Endothelial cell of umbilical vein (primary cell): ENCODE data around the gene PIP5K1C. TPM values are rescaled to one million over a fixed set of nuclear protein-coding genes. Genes with fewer than 3 reads are reported as not detected.

Experiments used
- BruUV-seq: library from RNA; stranded (reverse); fragments of 400-500 nt; replicated peaks from 2 replicates; lab custom pipeline; 2021; lab: Mats Ljungman, UMichigan
- CTCF ChIA-PET: fragments of 300-600, 350-600 bp; sonication (Branson Sonifier 250); formaldehyde crosslinking; loops from one replicate; lab custom pipeline; 2021; ENCODE audit warnings: antibody characterized with exemption, inconsistent platforms; lab: Charles Lee
- POLR2A ChIA-PET: fragments of 300-600, 350-600 bp; sonication (Branson Sonifier 250); formaldehyde crosslinking; loops from one replicate; lab custom pipeline; 2021; ENCODE audit warnings: antibody characterized with exemption, inconsistent platforms; lab: Charles Lee
- DNase-seq: peaks from one replicate; pipeline ENCODE4 v3.0.0-alpha.2; 2011; ENCODE audit warnings: low read depth, low spot score
- FAIRE-seq: peaks from 2 replicates; lab custom pipeline; 2011; peaks lifted over from hg19 to GRCh38; lab: Jason Lieb, UNC
- H2AFZ ChIP-seq: 2 replicates; pipeline ENCODE4 v1.6.0; 2012; ENCODE audit warnings: low read depth, low read length, control low read depth, inconsistent platforms
- H3K27ac ChIP-seq: 2 replicates; pipeline ENCODE4 v1.5.1; 2011; ENCODE audit warnings: low read depth, mild to moderate bottlenecking, control low read depth, low read length, moderate library complexity; ENCODE audit not compliant: insufficient read depth
- H3K27me3 ChIP-seq, 2 experiments: 2 replicates each; pipeline versions ENCODE4 v1.6.0 to v1.6.1; 2011; ENCODE audit warnings: low read length in 2 of 2, mixed read lengths in 1 of 2; ENCODE audit not compliant: control insufficient read depth in 2 of 2, insufficient read depth in 2 of 2
- H3K36me3 ChIP-seq, 2 experiments: 2 replicates in 1 of 2; 3 replicates in 1 of 2; pipeline ENCODE4 v1.5.1; 2011; ENCODE audit warnings: low read length in 2 of 2, mild to moderate bottlenecking in 1 of 2, moderate library complexity in 1 of 2; ENCODE audit not compliant: control insufficient read depth in 2 of 2, insufficient read depth in 2 of 2; ENCODE audit errors: extremely low read depth in 1 of 2
- H3K4me1 ChIP-seq: 3 replicates; pipeline ENCODE4 v1.5.1; 2011; ENCODE audit warnings: mild to moderate bottlenecking, low read length; ENCODE audit not compliant: control insufficient read depth, insufficient read depth; ENCODE audit errors: extremely low read depth
- H3K4me2 ChIP-seq: 2 replicates; pipeline ENCODE4 v1.6.1; 2011; ENCODE audit warnings: low read length, control low read depth, mixed read lengths; ENCODE audit not compliant: insufficient read depth
- H3K4me3 ChIP-seq, 3 experiments: fragments of 200-600 bp in 1 of 3; sonication (generic), shearing (Covaris generic) in 1 of 3; replicated peaks in 1 of 3; 2 replicates each; pipeline ENCODE4 v1.5.1; 2011 to 2016; ENCODE audit warnings: control low read depth in 3 of 3, low read length in 3 of 3, mild to moderate bottlenecking in 2 of 3, inconsistent platforms in 1 of 3, low read depth in 1 of 3, moderate library complexity in 1 of 3; ENCODE audit not compliant: insufficient read depth in 1 of 3
- H3K79me2 ChIP-seq: 2 replicates; pipeline ENCODE4 v1.6.0; 2012; ENCODE audit warnings: low read length, inconsistent platforms; ENCODE audit not compliant: control insufficient read depth, insufficient read depth
- H3K9ac ChIP-seq: replicated peaks from 2 replicates; pipeline ENCODE3; 2011; ENCODE audit warnings: low read length, control low read depth; ENCODE audit not compliant: insufficient read depth; ENCODE audit errors: extremely low read depth
- H3K9me1 ChIP-seq: replicated peaks from 3 replicates; pipeline ENCODE4 v1.6.0; 2011; ENCODE audit warnings: mild to moderate bottlenecking, low read length; ENCODE audit not compliant: control insufficient read depth, insufficient read depth; ENCODE audit errors: extremely low read depth
- H3K9me3 ChIP-seq: replicated peaks from 2 replicates; pipeline ENCODE4 v1.5.1; 2012; ENCODE audit warnings: low read length, inconsistent platforms; ENCODE audit not compliant: control insufficient read depth, insufficient read depth
- H4K20me1 ChIP-seq: replicated peaks from 2 replicates; pipeline ENCODE3; 2011; ENCODE audit warnings: mild to moderate bottlenecking, low read length; ENCODE audit not compliant: control insufficient read depth, insufficient read depth; ENCODE audit errors: extremely low read depth
- CTCF ChIP-seq, 2 donors: IDR thresholded peaks; 1 replicate in 1 of 2; 2 replicates in 1 of 2; pipeline ENCODE4 v1.5.1; 2011; ENCODE audit warnings: low read length in 2 of 2, mild to moderate bottlenecking in 2 of 2, moderate library complexity in 2 of 2, control low read depth in 1 of 2, inconsistent platforms in 1 of 2, low read depth in 1 of 2; ENCODE audit not compliant: insufficient read depth in 1 of 2; ENCODE audit errors: extremely low read depth in 1 of 2
- EZH2 ChIP-seq: IDR thresholded peaks from 2 replicates; pipeline ENCODE4 v1.6.1; 2012; ENCODE audit warnings: borderline replicate concordance, low read depth, mild to moderate bottlenecking, moderate library complexity, low read length, inconsistent platforms; ENCODE audit not compliant: severe bottlenecking
- FOS ChIP-seq: IDR thresholded peaks from 2 replicates; pipeline ENCODE4 v1.6.1; 2011; ENCODE audit warnings: mild to moderate bottlenecking, low read length, moderate library complexity, borderline replicate concordance; ENCODE audit not compliant: insufficient read depth
- GATA2 ChIP-seq: IDR thresholded peaks from 2 replicates; pipeline ENCODE4 v1.7.0; 2011; ENCODE audit warnings: low read depth, mild to moderate bottlenecking, moderate library complexity, mixed read lengths, low read length; ENCODE audit not compliant: insufficient read length, insufficient read depth
- JUN ChIP-seq: IDR thresholded peaks from 2 replicates; pipeline ENCODE4 v1.6.1; 2011; ENCODE audit warnings: borderline replicate concordance, low read depth; ENCODE audit not compliant: insufficient read length, insufficient read depth
- MYC ChIP-seq: IDR thresholded peaks from one replicate; pipeline ENCODE4 v1.6.1; 2011; ENCODE audit warnings: mild to moderate bottlenecking, low read depth, low read length
- POLR2A ChIP-seq: IDR thresholded peaks from 2 replicates; pipeline ENCODE4 v1.6.1; 2012; ENCODE audit warnings: low read depth, mild to moderate bottlenecking, control low read depth, low read length
- POLR2AphosphoS5 ChIP-seq: IDR thresholded peaks from 2 replicates; pipeline ENCODE4 v1.6.1; 2012; ENCODE audit warnings: low read depth, mild to moderate bottlenecking, control low read depth, low read length, moderate library complexity; ENCODE audit not compliant: insufficient read depth
- dilution Hi-C: fragments of 300-500 bp; cut with MboI; formaldehyde crosslinking; loops from one replicate; pipeline ENCODE4 v1.15.0; 2019; ENCODE audit warnings: low sequenced_read_pairs; ENCODE audit not compliant: extremely low pct_ligation_motif_present
- intact Hi-C: fragments of 100-400 bp; cut with micrococcal nuclease; formaldehyde crosslinking; loops from one replicate; pipeline ENCODE4 v1.10.0; 2022
- polyA plus RNA-seq, 4 experiments: library from polyadenylated mRNA; depleted of rRNA in 3 of 4; stranded (reverse) in 3 of 4; unstranded in 1 of 4; fragments of >200 nt; gene quantifications; 2 replicates each; pipeline versions ENCODE4 v1.2.1 to v1.2.3, GENCODE V29; 2011 to 2012; ENCODE audit warnings: missing spikeins in 1 of 4
- total RNA-seq: library from RNA; stranded (reverse); gene quantifications from 2 replicates; pipeline ENCODE4 v1.2.3, GENCODE V29; 2021
- TF ChIP-seq, protein P1 (sequence below): IDR thresholded peaks from 2 replicates; pipeline ENCODE4 v1.6.1; 2011; ENCODE audit not compliant: insufficient read depth, insufficient read length

The PIP5K1C gene
- total and polyA plus RNA-seq, 2 donors (not counting 3 experiments of a cell fraction or from before 2014, with no cell fraction given), result 31.6 to 79.5 TPM

DNA sequence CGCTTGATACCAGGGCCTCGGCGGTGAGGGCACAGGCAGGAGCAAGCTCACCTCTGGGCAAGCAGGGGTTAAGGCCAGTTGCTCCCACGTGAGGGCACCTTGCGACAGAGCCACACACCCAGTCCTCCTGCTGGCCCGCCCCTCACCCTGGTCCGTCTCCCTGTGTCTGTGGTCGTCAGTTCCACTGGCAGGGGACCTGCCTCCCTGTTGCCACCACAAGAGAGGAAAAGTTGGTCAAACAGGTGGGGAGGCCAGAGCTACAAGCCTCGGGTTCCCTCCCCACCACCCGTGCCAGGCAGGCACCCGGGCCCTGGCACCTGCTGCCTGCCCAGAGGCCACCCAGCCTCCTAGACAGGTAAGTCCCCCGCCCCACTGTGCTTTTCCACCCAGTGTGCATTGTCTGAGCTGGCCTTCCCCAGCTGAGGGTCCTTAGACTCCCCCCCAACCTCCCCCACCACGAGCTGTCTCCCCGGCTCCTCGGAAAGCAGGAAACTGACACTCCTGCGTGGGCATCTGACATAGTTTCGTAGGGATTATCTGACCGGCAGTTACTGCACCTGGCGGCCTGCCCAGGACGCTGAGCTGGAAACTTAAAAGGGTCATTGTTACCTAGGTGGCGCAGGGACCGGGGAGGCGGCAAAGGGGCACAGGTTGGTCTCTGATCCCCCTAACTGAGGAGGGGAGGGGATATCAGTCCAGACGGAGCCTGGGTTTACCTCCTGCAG is 8.1 kb upstream of the PIP5K1C start, which contains the start of gene TJP3:
TSS of gene TJP3 (plus strand) at position 178 of the 725 bp plus-strand sequence. CDS start 20,049 bp downstream, outside the sequence.
- no peak within 1 kb of the TSS for H3K4me3 ChIP-seq
- DNase-seq, result no peak
- ChIA-PET POLR2A (no interaction called here), CTCF (interaction anchor here (0.7 to 4.2 kb wide), 4 partner anchors 9 to 163 kb away, joined by 3 to 23 read pairs (median 4); no protein-coding TSS in a partner anchor)
- H3K4me2 ChIP-seq, result no peak within 1 kb of the TSS
- no peaks in the 10 kb centered on the region for H3K79me2 ChIP-seq
- peaks cover 0 to 1% of the 10 kb centered on the region in 2 experiments for H3K27me3 ChIP-seq
- no TSS peak for BruUV-seq
- dilution Hi-C loops (no loop called here), intact Hi-C loops (loop anchor here (10.0 kb wide), 1 partner anchor 84 kb away; the partner anchor contains the start of gene CACTIN)
- no peaks in the 10 kb centered on the region for H3K36me3 ChIP-seq
- FAIRE-seq, result no peak
- H3K27ac ChIP-seq, result no peak within 1 kb of the TSS
- H3K9ac ChIP-seq, result no peak within 1 kb of the TSS
- TF ChIP-seq GATA2, result no peak
- H4K20me1 ChIP-seq, result no peaks in the 10 kb centered on the region
- H3K9me1 ChIP-seq, result no peaks in the 10 kb centered on the region
- H3K9me3 ChIP-seq, result no peaks in the 10 kb centered on the region
- no peaks in the 10 kb centered on the region for H3K4me1 ChIP-seq
- H2AFZ ChIP-seq, result no peak within 1 kb of the TSS

- Histone ChIP-seq H3K4me1 (no peaks in the 10 kb centered on the region), H3K36me3 (no peaks in the 10 kb centered on the region), H3K9me1 (no peaks in the 10 kb centered on the region), H3K27ac (no peak overlapping the region), H3K27me3 (peaks cover 0 to 1% of the 10 kb centered on the region in 2 experiments), H3K9me3 (no peaks in the 10 kb centered on the region), H4K20me1 (no peaks in the 10 kb centered on the region), H3K9ac (no peak overlapping the region), H3K4me3 (no peak overlapping the region), H2AFZ (no peak overlapping the region), H3K79me2 (no peaks in the 10 kb centered on the region), H3K4me2 (no peak overlapping the region)
- CTCF ChIA-PET, result interaction anchor here (0.6 to 4.2 kb wide), 6 partner anchors 9 to 163 kb away, joined by 3 to 23 read pairs (median 4); no protein-coding TSS in a partner anchor
- dilution Hi-C loops, result no loop called here
- intact Hi-C loops, result loop anchor here (10.0 kb wide), 1 partner anchor 83 kb away; the partner anchor contains the start of gene CACTIN
- POLR2A ChIA-PET, result no interaction called here
- BruUV-seq, result no TSS peak
- TF ChIP-seq EZH2, result no peak
- TF ChIP-seq, protein P1, sequence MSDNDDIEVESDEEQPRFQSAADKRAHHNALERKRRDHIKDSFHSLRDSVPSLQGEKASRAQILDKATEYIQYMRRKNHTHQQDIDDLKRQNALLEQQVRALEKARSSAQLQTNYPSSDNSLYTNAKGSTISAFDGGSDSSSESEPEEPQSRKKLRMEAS, result no peak
- no peak for TF ChIP-seq JUN
- no peak for TF ChIP-seq POLR2AphosphoS5
- no peak for TF ChIP-seq MYC
- TF ChIP-seq FOS, result no peak
- TF ChIP-seq GATA2, result no peak
- no peak for TF ChIP-seq CTCF (IDR thresholded peaks at IDR 0.05; ENCODE audit: extremely low read depth in 1 of 2, insufficient read depth in 1 of 2, low read depth in 1 of 2, low read length in 2 of 2)
- no peak for TF ChIP-seq POLR2A
- DNase-seq, result no peak
- no peak for FAIRE-seq
These were observed 7.6 kb upstream of the PIP5K1C start for GRCh38 chr19:3707868-3708206.
